Keratinocyte (primary cell): ENCODE measurements around the gene LSM3. TPM values are rescaled to one million over a fixed set of nuclear protein-coding genes. Genes with fewer than 3 reads are reported as not detected.

Source experiments
- DNase-seq: peaks from one replicate; pipeline ENCODE4 v3.0.0-alpha.2; 2011; ENCODE audit warnings: low read depth, missing footprints, low spot score
- FAIRE-seq: peaks from 2 replicates; lab custom pipeline; 2011; peaks lifted over from hg19 to GRCh38; lab: Jason Lieb, UNC
- H2AFZ ChIP-seq: 2 replicates; pipeline ENCODE4 v1.6.0; 2012; ENCODE audit warnings: low read length, control low read depth, inconsistent platforms; ENCODE audit not compliant: control insufficient read depth
- H3K27ac ChIP-seq: 2 replicates; pipeline ENCODE4 v1.5.1; 2011; ENCODE audit warnings: low read length; ENCODE audit not compliant: control insufficient read depth, insufficient read depth
- H3K27me3 ChIP-seq: 3 replicates; pipeline ENCODE4 v1.6.0; 2011; ENCODE audit warnings: low read length; ENCODE audit not compliant: control insufficient read depth, insufficient read depth; ENCODE audit errors: extremely low read depth
- H3K36me3 ChIP-seq, 2 experiments: 2 replicates in 1 of 2; 3 replicates in 1 of 2; pipeline ENCODE4 v1.5.1; 2011; ENCODE audit warnings: low read length in 2 of 2, mild to moderate bottlenecking in 1 of 2; ENCODE audit not compliant: control insufficient read depth in 2 of 2, insufficient read depth in 2 of 2; ENCODE audit errors: extremely low read depth in 1 of 2
- H3K4me1 ChIP-seq: 3 replicates; pipeline ENCODE4 v1.5.1; 2011; ENCODE audit warnings: low read length; ENCODE audit not compliant: control insufficient read depth, insufficient read depth; ENCODE audit errors: extremely low read depth
- H3K4me2 ChIP-seq: 3 replicates; pipeline ENCODE4 v1.6.0; 2011; ENCODE audit warnings: low read depth, low read length; ENCODE audit not compliant: control insufficient read depth, insufficient read depth; ENCODE audit errors: extremely low read depth
- H3K4me3 ChIP-seq, 3 experiments: fragments of 200-600 bp in 1 of 3; sonication (generic) in 1 of 3; 2 replicates in 2 of 3; 3 replicates in 1 of 3; pipeline ENCODE4 v1.5.1; 2011 to 2016; ENCODE audit warnings: low read length in 3 of 3, mild to moderate bottlenecking in 3 of 3, control low read depth in 2 of 3, inconsistent platforms in 1 of 3, low read depth in 1 of 3, mixed read lengths in 1 of 3, mixed run types in 1 of 3, moderate library complexity in 1 of 3; ENCODE audit not compliant: control insufficient read depth in 2 of 3, insufficient read depth in 2 of 3; ENCODE audit errors: extremely low read depth in 1 of 3
- H3K79me2 ChIP-seq: 2 replicates; pipeline ENCODE4 v1.6.0; 2012; ENCODE audit warnings: low read length; ENCODE audit not compliant: control insufficient read depth, insufficient read depth
- H3K9ac ChIP-seq: 3 replicates; pipeline ENCODE4 v1.6.0; 2011; ENCODE audit warnings: low read length; ENCODE audit not compliant: control insufficient read depth, insufficient read depth; ENCODE audit errors: extremely low read depth
- H3K9me1 ChIP-seq: 3 replicates; pipeline ENCODE4 v1.6.0; 2011; ENCODE audit warnings: low read length; ENCODE audit not compliant: control insufficient read depth, insufficient read depth; ENCODE audit errors: extremely low read depth
- H3K9me3 ChIP-seq: 2 replicates; pipeline ENCODE4 v1.5.1; 2012; ENCODE audit warnings: low read depth, low read length; ENCODE audit not compliant: control insufficient read depth
- H4K20me1 ChIP-seq: 3 replicates; pipeline ENCODE4 v1.6.0; 2011; ENCODE audit warnings: low read length; ENCODE audit not compliant: control insufficient read depth, insufficient read depth; ENCODE audit errors: extremely low read depth
- CTCF ChIP-seq, 3 experiments: IDR thresholded peaks in 1 of 3; conservative IDR thresholded peaks in 1 of 3; optimal IDR thresholded peaks in 1 of 3; 2 replicates in 2 of 3; 3 replicates in 1 of 3; pipeline versions ENCODE3 to v1.5.1; 2011; ENCODE audit warnings: low read length in 3 of 3, mild to moderate bottlenecking in 3 of 3, moderate library complexity in 2 of 3, control low read depth in 1 of 3, inconsistent platforms in 1 of 3; ENCODE audit not compliant: insufficient read depth in 2 of 3; ENCODE audit errors: extremely low read depth in 1 of 3
- EZH2 ChIP-seq: IDR thresholded peaks from one replicate; pipeline ENCODE4 v1.6.1; 2012; ENCODE audit warnings: inconsistent platforms, mild to moderate bottlenecking, low read length, moderate library complexity
- dilution Hi-C: fragments of 300-500 bp; cut with MboI; formaldehyde crosslinking; loops from one replicate; pipeline ENCODE4 v1.7.0; 2020; ENCODE audit warnings: low sequenced_read_pairs; ENCODE audit not compliant: extremely low pct_ligation_motif_present
- polyA plus RNA-seq, 5 experiments: library from polyadenylated mRNA; depleted of rRNA in 3 of 5; stranded (reverse) in 3 of 5; stranded (forward) in 1 of 5; unstranded in 1 of 5; fragments of >200 nt; gene quantifications; 1 replicate in 1 of 5; 2 replicates in 3 of 5; 3 replicates in 1 of 5; pipeline versions ENCODE4 v1.2.1 to v1.2.3, GENCODE V29; 2011 to 2012; ENCODE audit warnings: missing spikeins in 2 of 5, low read depth in 1 of 5, low replicate concordance in 1 of 5

Gene LSM3
- polyA plus RNA-seq, 1 donor (not counting 4 experiments of a cell fraction or from before 2014, with no cell fraction given), result 26.1 TPM

GRCh38 chr3:14157951-14158350 is 20.7 kb upstream of the LSM3 start:
- Histone ChIP-seq H3K9me3 (peaks cover 5% of the 10 kb centered on the region), H3K27ac (no peak overlapping the region), H3K4me1 (peaks cover 29% of the 10 kb centered on the region), H3K36me3 (peaks cover 27 to 72% of the 10 kb centered on the region in 2 experiments), H3K4me2 (no peak overlapping the region), H3K4me3 (no peak overlapping the region), H2AFZ (no peak overlapping the region), H4K20me1 (no peaks in the 10 kb centered on the region), H3K27me3 (no peaks in the 10 kb centered on the region), H3K79me2 (peaks cover 22% of the 10 kb centered on the region), H3K9ac (no peak overlapping the region), H3K9me1 (no peaks in the 10 kb centered on the region)
- TF ChIP-seq CTCF (optimal IDR thresholded peaks at IDR 0.05 in 1 of 3, IDR thresholded peaks at IDR 0.05 in 1 of 3, conservative IDR thresholded peaks at IDR 0.05 in 1 of 3; ENCODE audit: extremely low read depth in 1 of 3, insufficient read depth in 2 of 3, low read length in 3 of 3), result no peak
- TF ChIP-seq EZH2, result no peak
- no peak for FAIRE-seq
- dilution Hi-C loops, result no loop called here
- DNase-seq, result no peak

- Histone ChIP-seq H3K4me2 (no peak overlapping the region), H4K20me1 (no peaks in the 10 kb centered on the region), H3K4me1 (peaks cover 29% of the 10 kb centered on the region), H3K36me3 (peaks cover 24 to 71% of the 10 kb centered on the region in 2 experiments), H3K27ac (no peak overlapping the region), H3K9me1 (no peaks in the 10 kb centered on the region), H3K9me3 (peaks cover 5% of the 10 kb centered on the region), H3K4me3 (no peak overlapping the region), H3K9ac (no peak overlapping the region), H2AFZ (no peak overlapping the region), H3K27me3 (no peaks in the 10 kb centered on the region), H3K79me2 (peaks cover 22% of the 10 kb centered on the region)
- no peak for TF ChIP-seq EZH2
- no peak for TF ChIP-seq CTCF (optimal IDR thresholded peaks at IDR 0.05 in 1 of 3, IDR thresholded peaks at IDR 0.05 in 1 of 3, conservative IDR thresholded peaks at IDR 0.05 in 1 of 3; ENCODE audit: extremely low read depth in 1 of 3, insufficient read depth in 2 of 3, low read length in 3 of 3)
- no peak for DNase-seq
- dilution Hi-C loops, result no loop called here
- FAIRE-seq, result no peak
Measured at GRCh38 chr3:14158370-14158769, 20.2 kb upstream of the LSM3 start.
